ENCODE data around the gene EFCAB7. TPM values are rescaled to one million over a fixed set of nuclear protein-coding genes. Genes with fewer than 3 reads are reported as not detected.

The EFCAB7 gene
- total RNA-seq, 1 donor from 2014 or later = 20.4 TPM

DNA sequence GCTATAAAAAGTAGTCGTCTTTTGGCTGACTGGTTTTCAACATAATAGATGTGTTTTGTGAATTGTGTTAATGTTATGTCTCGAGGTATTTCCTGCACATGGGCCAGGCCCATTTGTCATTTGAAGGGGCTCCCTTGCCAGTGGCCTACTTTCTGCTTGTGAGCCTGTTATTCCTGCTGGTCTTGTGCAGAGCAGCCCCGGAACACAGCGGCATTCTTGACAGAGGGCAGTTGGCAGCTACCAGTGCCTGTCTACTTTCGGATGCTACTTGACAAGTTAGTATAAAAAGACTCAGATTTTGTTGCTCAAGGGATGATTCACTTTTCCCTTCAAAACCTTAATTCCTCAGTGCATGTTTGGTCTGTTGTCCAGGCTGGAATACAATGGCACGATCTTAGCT is 98.4 kb downstream of the EFCAB7 start:
- no peak overlapping the region for H3K27ac ChIP-seq
- no peak overlapping the region for H3K4me3 ChIP-seq
- H3K9ac ChIP-seq = no peak overlapping the region
- H3K4me3 Mint-ChIP-seq = no peak overlapping the region
- H3K27ac Mint-ChIP-seq = no peak overlapping the region
- peaks cover 5% of the 10 kb centered on the region for H4K20me1 ChIP-seq (ENCODE audit: low read depth)
- peaks cover 14% of the 10 kb centered on the region for H3F3A ChIP-seq (ENCODE audit: low read depth)
- TF ChIP-seq EZH2 (IDR thresholded peaks at IDR 0.05) (no peak), EZH2phosphoT487 (IDR thresholded peaks at IDR 0.05) (no peak), CTCF (IDR thresholded peaks at IDR 0.05) (no peak)
- H3K9me3 ChIP-seq (ENCODE audit: low read depth) = no peaks in the 10 kb centered on the region
- H3K27me3 ChIP-seq = no peaks in the 10 kb centered on the region
- H3K36me3 Mint-ChIP-seq = peaks cover 2% of the 10 kb centered on the region
- no peaks in the 10 kb centered on the region for H3K9me3 Mint-ChIP-seq
- no peak overlapping the region for H3K4me2 ChIP-seq
- no peak overlapping the region for H2AFZ ChIP-seq (replicated peaks)
- no peaks in the 10 kb centered on the region for H3K36me3 ChIP-seq
- peaks cover 37% of the 10 kb centered on the region for H3K4me1 Mint-ChIP-seq
- peaks cover 2% of the 10 kb centered on the region for H3K27me3 Mint-ChIP-seq (ENCODE audit: insufficient read depth, low read depth)
- H3K79me2 ChIP-seq (ENCODE audit: low read depth) = no peaks in the 10 kb centered on the region
- H3K4me1 ChIP-seq = peaks cover 39% of the 10 kb centered on the region
- no peak for DNase-seq (ENCODE audit: low spot score)

Small RNAs within 50 kb of the gene (small RNA-seq; reads per million reads assigned to genes)
- gene RF02105 (not detected), gene RF02106 (not detected), gene RF02107 (not detected), gene RF02108 (not detected), gene RF02109 (not detected), gene RF02110 (not detected), gene RN7SL488P (not detected), gene RNU7-123P (not detected)

Other genes with a start within 250 kb of the EFCAB7 start
- 0.06 and 0.37 TPM in 2 replicates for gene FOXD3, start 201.0 kb upstream of the EFCAB7 start, total RNA-seq (ENCODE audit: low replicate concordance)
- 29.1 and 41.7 TPM in 2 replicates for gene ALG6, start 155.9 kb upstream of the EFCAB7 start, total RNA-seq (ENCODE audit: low replicate concordance)
- 76.5 and 110 TPM in 2 replicates for gene ITGB3BP, start 300 bp upstream of the EFCAB7 start, total RNA-seq (ENCODE audit: low replicate concordance)
- 22.7 and 29.0 TPM in 2 replicates for gene PGM1, start 69.9 kb downstream of the EFCAB7 start, total RNA-seq (ENCODE audit: low replicate concordance)